Stomach (tissue), 4 donors: ENCODE data around the gene LY9.
"Not testable (repeated sequence)": the region's sequence is repeated elsewhere in the genome, so short reads cannot be mapped to it uniquely, and the experiment has no call there.

Source experiments
- POLR2A ChIP-seq, 4 donors: fragments of 450-650 bp; IDR thresholded peaks; one replicate each; pipeline ENCODE4 v1.6.1; 2016; ENCODE audit warnings: antibody characterized with exemption in 4 of 4, control low read depth in 2 of 4, mild to moderate bottlenecking in 1 of 4, moderate library complexity in 1 of 4
- TF ChIP-seq, protein P1 (sequence below), 7 experiments: fragments of 450-650 bp in 4 of 7; fragments of 200-600 bp in 3 of 7; sonication (generic) in 3 of 7; IDR thresholded peaks; one replicate each; pipeline ENCODE4 v1.5.1; 2016 to 2019; ENCODE audit warnings: antibody characterized with exemption in 7 of 7, control low read depth in 2 of 7, mild to moderate bottlenecking in 1 of 7

GRCh38 chr1:160867651-160868050 is 71.7 kb downstream of the LY9 start:
- TF ChIP-seq, protein P1, sequence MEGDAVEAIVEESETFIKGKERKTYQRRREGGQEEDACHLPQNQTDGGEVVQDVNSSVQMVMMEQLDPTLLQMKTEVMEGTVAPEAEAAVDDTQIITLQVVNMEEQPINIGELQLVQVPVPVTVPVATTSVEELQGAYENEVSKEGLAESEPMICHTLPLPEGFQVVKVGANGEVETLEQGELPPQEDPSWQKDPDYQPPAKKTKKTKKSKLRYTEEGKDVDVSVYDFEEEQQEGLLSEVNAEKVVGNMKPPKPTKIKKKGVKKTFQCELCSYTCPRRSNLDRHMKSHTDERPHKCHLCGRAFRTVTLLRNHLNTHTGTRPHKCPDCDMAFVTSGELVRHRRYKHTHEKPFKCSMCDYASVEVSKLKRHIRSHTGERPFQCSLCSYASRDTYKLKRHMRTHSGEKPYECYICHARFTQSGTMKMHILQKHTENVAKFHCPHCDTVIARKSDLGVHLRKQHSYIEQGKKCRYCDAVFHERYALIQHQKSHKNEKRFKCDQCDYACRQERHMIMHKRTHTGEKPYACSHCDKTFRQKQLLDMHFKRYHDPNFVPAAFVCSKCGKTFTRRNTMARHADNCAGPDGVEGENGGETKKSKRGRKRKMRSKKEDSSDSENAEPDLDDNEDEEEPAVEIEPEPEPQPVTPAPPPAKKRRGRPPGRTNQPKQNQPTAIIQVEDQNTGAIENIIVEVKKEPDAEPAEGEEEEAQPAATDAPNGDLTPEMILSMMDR (IDR thresholded peaks at IDR 0.05) = not testable (repeated sequence)
- TF ChIP-seq POLR2A (IDR thresholded peaks at IDR 0.05) = not testable (repeated sequence)
